HG03460 (cell line): ENCODE results near the gene APBA1.

ENCODE experiments used
- ATAC-seq: cut with Tn5 transposase; IDR thresholded peaks from one replicate; pipeline ENCODE4 v1.9.1; 2021; ENCODE audit not compliant: unreplicated experiment

The APBA1 gene

DNA sequence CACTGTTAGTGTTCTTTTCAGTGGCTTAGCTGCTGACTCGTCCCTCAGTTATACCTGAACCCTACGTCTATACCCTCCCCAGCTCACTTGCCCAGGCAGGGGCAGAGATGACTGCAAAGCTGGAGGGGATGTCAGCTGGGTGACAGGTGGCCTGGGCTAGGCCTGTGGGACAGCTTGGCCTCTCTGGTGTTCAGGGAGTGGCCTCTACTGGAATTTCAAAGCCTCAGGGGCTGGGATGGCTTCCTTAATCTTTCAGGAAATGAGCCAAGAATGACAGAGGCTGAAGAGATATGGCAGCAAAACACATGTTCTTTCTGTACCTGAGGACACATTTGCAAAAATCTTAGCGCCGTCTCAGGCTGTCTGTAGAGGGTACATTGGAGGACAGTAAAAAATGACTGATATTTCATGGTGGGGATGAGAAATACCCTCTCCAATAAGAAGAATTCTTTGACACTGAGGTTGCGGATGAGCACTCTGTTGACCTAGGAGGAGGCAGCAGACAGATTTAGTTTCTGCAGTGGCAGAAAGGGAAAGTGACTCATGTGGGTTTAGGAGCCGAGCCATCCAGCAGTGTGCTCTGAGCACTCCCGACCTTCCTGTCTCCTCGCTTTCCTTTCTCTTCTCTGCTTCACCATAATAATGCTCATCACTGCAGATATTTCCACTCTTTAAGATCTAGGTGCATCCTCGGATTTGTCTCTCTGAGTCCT, 292.7 kb downstream of the APBA1 start:
- ATAC-seq: no peak

GRCh38 chr9:69377981-69378380, 294.2 kb downstream of the APBA1 start:
- no peak for ATAC-seq
